ENCODE data around the gene TRIM31.
A peak's percentile ranks its signal among the peaks of the same experiment; 100 is the strongest.

The TRIM31 gene

GRCh38 chr6:30071081-30071818 lies 41.6 kb downstream of the TRIM31 start:
- Histone ChIP-seq H3K27ac (ENCODE audit: low read depth, low read length) (no peak overlapping the region), H3K27me3 (ENCODE audit: control insufficient read depth, low read length) (peaks cover 12% of the 10 kb centered on the region; the same call in 1 of the 2 replicates), H3K36me3 (ENCODE audit: control insufficient read depth, low read length) (peaks cover 12% of the 10 kb centered on the region), H3K4me3 (ENCODE audit: low read length) (no peak overlapping the region), H3K4me1 (ENCODE audit: control insufficient read depth, low read length) (peaks cover 10% of the 10 kb centered on the region), H3K9me3 (ENCODE audit: control insufficient read depth, insufficient read depth, low read length) (no peaks in the 10 kb centered on the region), H3K9me2 (replicated peaks; ENCODE audit: control insufficient read depth, low read length) (no peaks in the 10 kb centered on the region), H3K79me2 (ENCODE audit: control insufficient read depth, low read length) (peaks cover 16% of the 10 kb centered on the region), H3K4me2 (ENCODE audit: low read length) (no peak overlapping the region), H4K20me1 (ENCODE audit: control insufficient read depth, insufficient read depth, low read depth, low read length) (no peaks in the 10 kb centered on the region), H3F3A (ENCODE audit: control insufficient read depth, insufficient read depth) (no peaks in the 10 kb centered on the region)
- TF ChIP-seq CTCF (IDR thresholded peaks at IDR 0.05; ENCODE audit: low read depth, low read length, poor library complexity, severe bottlenecking) (no peak), EZH2phosphoT487 (IDR thresholded peaks at IDR 0.05; ENCODE audit: borderline replicate concordance, low read length) (no peak)

- no peaks in the 10 kb centered on the region for H3K9me2 ChIP-seq (replicated peaks; ENCODE audit: control insufficient read depth, low read length)
- TF ChIP-seq CTCF (IDR thresholded peaks at IDR 0.05; ENCODE audit: low read depth, low read length, poor library complexity, severe bottlenecking) (no peak), EZH2phosphoT487 (IDR thresholded peaks at IDR 0.05; ENCODE audit: borderline replicate concordance, low read length) (no peak)
- no peaks in the 10 kb centered on the region for H3K27me3 ChIP-seq (ENCODE audit: control insufficient read depth, low read length)
- H4K20me1 ChIP-seq (ENCODE audit: control insufficient read depth, insufficient read depth, low read depth, low read length): no peaks in the 10 kb centered on the region
- peaks cover 26% of the 10 kb centered on the region for H3K79me2 ChIP-seq (ENCODE audit: control insufficient read depth, low read length)
- H3K36me3 ChIP-seq (ENCODE audit: control insufficient read depth, low read length): peaks cover 30% of the 10 kb centered on the region
- peaks cover 26% of the 10 kb centered on the region for H3K4me1 ChIP-seq (ENCODE audit: control insufficient read depth, low read length)
- H3K9me3 ChIP-seq (ENCODE audit: control insufficient read depth, insufficient read depth, low read length): no peaks in the 10 kb centered on the region
- H3K27ac ChIP-seq (ENCODE audit: low read depth, low read length): peak overlapping the region; percentile 54
- peaks cover 4% of the 10 kb centered on the region; the same call in 1 of the 2 replicates for H3F3A ChIP-seq (ENCODE audit: control insufficient read depth, insufficient read depth)
- peak overlapping the region; percentile 89 for H3K4me2 ChIP-seq (ENCODE audit: low read length)
- H3K4me3 ChIP-seq (ENCODE audit: low read length): peak overlapping the region; percentile 95
Observed at GRCh38 chr6:30067460-30068139, 45.3 kb downstream of the TRIM31 start.

GRCh38 chr6:30066577-30067459 lies 46.1 kb downstream of the TRIM31 start, which contains the start of gene PPP1R11:
Gene PPP1R11, plus strand, starts transcription at chr6:30067198. Its CDS starts 213 bp downstream, at chr6:30067411.
- Histone ChIP-seq H3K79me2 (ENCODE audit: control insufficient read depth, low read length) (peaks cover 32% of the 10 kb centered on the region), H3K36me3 (ENCODE audit: control insufficient read depth, low read length) (peaks cover 33% of the 10 kb centered on the region), H3K9me2 (replicated peaks; ENCODE audit: control insufficient read depth, low read length) (no peaks in the 10 kb centered on the region), H3K4me1 (ENCODE audit: control insufficient read depth, low read length) (peaks cover 31% of the 10 kb centered on the region), H3K4me3 (ENCODE audit: low read length) (peak within 1 kb of the TSS; percentile 95), H3K9me3 (ENCODE audit: control insufficient read depth, insufficient read depth, low read length) (no peaks in the 10 kb centered on the region), H3F3A (ENCODE audit: control insufficient read depth, insufficient read depth) (peaks cover 4% of the 10 kb centered on the region; the same call in 1 of the 2 replicates), H3K27me3 (ENCODE audit: control insufficient read depth, low read length) (no peaks in the 10 kb centered on the region), H4K20me1 (ENCODE audit: control insufficient read depth, insufficient read depth, low read depth, low read length) (no peaks in the 10 kb centered on the region), H3K27ac (ENCODE audit: low read depth, low read length) (peak within 1 kb of the TSS; percentile 79), H3K4me2 (ENCODE audit: low read length) (peak within 1 kb of the TSS; percentile 89)
- no peak for TF ChIP-seq EZH2phosphoT487 (IDR thresholded peaks at IDR 0.05; ENCODE audit: borderline replicate concordance, low read length)

Data from DOHH2 (cell line).